Spleen (tissue), 7 donors: ENCODE data around the gene NDRG4.

Experiments used
- CTCF ChIP-seq, 11 experiments: fragments of 200-600 bp in 7 of 11; fragments of 450-650 bp in 4 of 11; sonication (generic) in 4 of 11; IDR thresholded peaks in 8 of 11; conservative IDR thresholded peaks in 3 of 11; 1 replicate in 7 of 11; 2 replicates in 4 of 11; pipeline versions ENCODE4 v1.4.0 to v1.8.0; 2016 to 2021; ENCODE audit warnings: antibody characterized with exemption in 11 of 11, inconsistent platforms in 4 of 11, mild to moderate bottlenecking in 1 of 11
- POLR2A ChIP-seq, 3 donors: fragments of 450-650 bp; IDR thresholded peaks; one replicate each; pipeline ENCODE4 v1.5.1; 2017; ENCODE audit warnings: antibody characterized with exemption in 3 of 3, mild to moderate bottlenecking in 1 of 3
- donor health status: DM: no; HTN: no; CAD: no; lungs with moderate emphysema.
- donor health status: DM: no; HTN: no; CAD: no.
- donor health status: DM: no; HTN: no; CAD: no.

DNA sequence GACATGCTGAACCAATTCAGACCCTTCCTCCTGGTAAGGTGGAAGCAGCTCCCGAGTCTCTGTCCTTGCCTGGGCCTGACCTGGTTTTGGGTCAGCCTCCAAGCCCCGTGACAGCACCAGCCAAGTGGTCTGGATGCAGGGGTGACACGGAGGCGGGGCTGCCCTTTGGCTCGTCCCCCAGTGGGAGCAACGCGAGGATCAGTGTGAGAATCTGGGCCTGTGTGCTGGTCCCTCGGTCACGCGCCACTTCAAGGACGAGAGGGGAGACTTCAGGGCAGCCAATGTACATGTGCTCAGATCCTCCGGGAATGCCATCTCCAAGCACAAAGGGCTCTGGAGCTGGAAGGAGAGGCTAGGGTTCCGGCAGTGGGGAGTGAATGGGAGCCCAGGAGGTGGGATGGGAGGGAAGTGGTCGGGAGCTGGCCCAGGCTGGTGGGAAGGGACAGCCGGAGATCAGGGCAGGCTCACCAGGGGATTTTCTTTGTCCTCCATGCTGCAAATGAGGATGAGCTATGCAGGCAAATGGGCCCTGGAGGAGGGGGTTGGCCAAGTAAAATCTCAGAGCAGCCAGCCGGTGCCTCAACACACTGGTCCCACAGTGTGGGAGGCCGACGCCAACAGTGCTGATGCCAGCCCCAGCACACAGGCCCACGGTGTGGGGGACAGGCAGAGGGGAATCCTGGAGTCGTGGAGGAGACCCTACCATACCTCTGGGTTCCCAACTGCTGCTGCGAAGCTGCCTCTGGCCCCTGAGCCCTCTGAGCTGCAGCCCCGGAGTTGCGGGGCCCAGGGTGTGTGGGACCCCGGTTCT is 4.2 kb upstream of the NDRG4 start:
- TF ChIP-seq CTCF (IDR thresholded peaks at IDR 0.05 in 8 of 11, conservative IDR thresholded peaks at IDR 0.05 in 3 of 11): no peak
- no peak for TF ChIP-seq POLR2A (IDR thresholded peaks at IDR 0.05)
